NCI-H2081 treated with DMSO at 0.1 percent for 48 hours (cell line): ENCODE measurements around the gene ANKH.
"Not testable (repeated sequence)": the region's sequence is repeated elsewhere in the genome, so short reads cannot be mapped to it uniquely, and the experiment has no call there.

Experiments used
- DNase-seq: peaks from one replicate; lab custom pipeline; 2025; lab: John Stamatoyannopoulos, UW

ANKH gene

GRCh38 chr5:14871214-14872069, at the start of gene ANKH:
Gene ANKH, minus strand, starts transcription at chr5:14871778. Its CDS starts 331 bp downstream, at chr5:14871447.
- DNase-seq: peak; percentile 72

- DNase-seq: no peak
Measured at GRCh38 chr5:14920121-14920520, 48.5 kb upstream of the ANKH start.

- DNase-seq: not testable (repeated sequence)
Measured at GRCh38 chr5:14919106-14919505, 47.5 kb upstream of the ANKH start.

- DNase-seq: no peak
Measured at GRCh38 chr5:14917719-14918118, 46.1 kb upstream of the ANKH start.

GRCh38 chr5:14915291-14915952, 43.8 kb upstream of the ANKH start:
- DNase-seq: no peak

GRCh38 chr5:14914623-14915260, 43.2 kb upstream of the ANKH start:
- no peak for DNase-seq

- no peak for DNase-seq
Measured at GRCh38 chr5:14914193-14914592, 42.6 kb upstream of the ANKH start.

GRCh38 chr5:14913096-14913495, 41.5 kb upstream of the ANKH start:
- DNase-seq: no peak

GRCh38 chr5:14912206-14912605, 40.6 kb upstream of the ANKH start:
- no peak for DNase-seq

GRCh38 chr5:14909369-14909768, 37.8 kb upstream of the ANKH start:
- no peak for DNase-seq

GRCh38 chr5:14908172-14908571, 36.6 kb upstream of the ANKH start:
- no peak for DNase-seq

- DNase-seq: no peak
Measured at GRCh38 chr5:14906628-14907027, 35.0 kb upstream of the ANKH start.

GRCh38 chr5:14902826-14903560, 31.4 kb upstream of the ANKH start:
- no peak for DNase-seq

GRCh38 chr5:14901462-14902051, 30.0 kb upstream of the ANKH start:
- DNase-seq: no peak

- no peak for DNase-seq
Measured at GRCh38 chr5:14900693-14901461, 29.3 kb upstream of the ANKH start.

GRCh38 chr5:14896131-14896530, 24.6 kb upstream of the ANKH start:
- DNase-seq: no peak

- DNase-seq: no peak
Measured at GRCh38 chr5:14895301-14895700, 23.7 kb upstream of the ANKH start.

- DNase-seq: no peak
Measured at GRCh38 chr5:14894748-14895147, 23.2 kb upstream of the ANKH start.

- DNase-seq: no peak
Measured at GRCh38 chr5:14893381-14893780, 21.8 kb upstream of the ANKH start.

GRCh38 chr5:14890846-14891245, 19.3 kb upstream of the ANKH start:
- no peak for DNase-seq

GRCh38 chr5:14884062-14884612, 12.6 kb upstream of the ANKH start:
- DNase-seq: no peak
